Measurements from ENCODE around the gene KCNRG.

DNA sequence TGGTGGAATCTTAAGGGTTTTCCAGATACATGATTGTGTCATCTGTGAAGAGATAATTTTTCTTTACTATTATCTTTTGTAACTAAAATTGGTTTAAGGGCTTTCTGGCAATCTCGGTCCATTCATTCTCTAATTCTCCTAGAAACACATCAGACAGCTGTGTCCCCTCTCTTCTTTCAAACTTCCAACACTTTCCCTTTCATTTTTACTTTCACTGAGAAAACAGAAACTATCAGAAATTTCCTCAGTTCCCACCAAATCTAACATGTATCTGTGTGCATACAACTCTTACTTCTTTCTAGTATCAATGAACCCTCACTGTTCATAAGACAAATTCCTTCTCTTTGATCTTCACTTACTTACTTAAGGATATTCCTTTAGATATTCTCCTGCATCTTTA lies 40.2 kb downstream of the KCNRG start:
- no peak for TF ChIP-seq RARB (CRISPR knock-in tag; IDR thresholded peaks at IDR 0.05)
- no peak for TF ChIP-seq ZNF565 (CRISPR knock-in tag; conservative IDR thresholded peaks at IDR 0.05; ENCODE audit: low read depth)
- TF ChIP-seq ARNTL (CRISPR knock-in tag; IDR thresholded peaks at IDR 0.05; ENCODE audit: borderline replicate concordance, low read depth): no peak
- no peak for TF ChIP-seq ISL1 (CRISPR knock-in tag; IDR thresholded peaks at IDR 0.05)

Data from SK-N-SH treated with all-trans-retinoic acid at 6 μM for 48 hours (cell line).